MM.1S (cell line): ENCODE data around the gene COL2A1.

Experiments
- EZH2 ChIP-seq: fragments of 300-600 bp; sonication (generic); optimal IDR thresholded peaks from 2 replicates; pipeline ENCODE3; 2017; ENCODE audit warnings: low read depth, mild to moderate bottlenecking, antibody characterized with exemption, low read length, mixed read lengths
- TF ChIP-seq, protein P1 (sequence below): fragments of 300-600 bp; sonication (generic); IDR thresholded peaks from 2 replicates; pipeline ENCODE4 v1.5.1; 2016; ENCODE audit warnings: antibody characterized with exemption, low read length, mixed read lengths

DNA sequence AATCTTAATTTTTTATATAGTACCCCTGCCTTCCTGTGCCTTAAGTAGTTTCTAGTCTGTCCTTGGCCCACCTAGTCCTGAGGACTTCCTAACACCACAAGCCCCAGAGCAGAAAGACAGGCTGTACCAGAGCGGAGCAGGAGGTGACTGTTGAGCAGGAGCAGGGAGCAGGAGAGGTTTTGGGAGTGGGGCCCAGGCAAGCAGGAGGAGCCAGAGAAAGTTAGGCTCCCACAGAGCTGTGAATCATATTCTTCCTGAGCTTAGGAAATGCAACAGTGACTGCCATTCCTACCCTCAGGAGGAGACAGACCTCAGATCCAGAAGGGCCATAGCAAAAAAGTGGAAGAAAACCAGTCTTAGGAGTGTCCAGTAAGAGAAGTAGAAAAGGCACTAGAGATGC is 28.3 kb upstream of the COL2A1 start:
- TF ChIP-seq, protein P1, sequence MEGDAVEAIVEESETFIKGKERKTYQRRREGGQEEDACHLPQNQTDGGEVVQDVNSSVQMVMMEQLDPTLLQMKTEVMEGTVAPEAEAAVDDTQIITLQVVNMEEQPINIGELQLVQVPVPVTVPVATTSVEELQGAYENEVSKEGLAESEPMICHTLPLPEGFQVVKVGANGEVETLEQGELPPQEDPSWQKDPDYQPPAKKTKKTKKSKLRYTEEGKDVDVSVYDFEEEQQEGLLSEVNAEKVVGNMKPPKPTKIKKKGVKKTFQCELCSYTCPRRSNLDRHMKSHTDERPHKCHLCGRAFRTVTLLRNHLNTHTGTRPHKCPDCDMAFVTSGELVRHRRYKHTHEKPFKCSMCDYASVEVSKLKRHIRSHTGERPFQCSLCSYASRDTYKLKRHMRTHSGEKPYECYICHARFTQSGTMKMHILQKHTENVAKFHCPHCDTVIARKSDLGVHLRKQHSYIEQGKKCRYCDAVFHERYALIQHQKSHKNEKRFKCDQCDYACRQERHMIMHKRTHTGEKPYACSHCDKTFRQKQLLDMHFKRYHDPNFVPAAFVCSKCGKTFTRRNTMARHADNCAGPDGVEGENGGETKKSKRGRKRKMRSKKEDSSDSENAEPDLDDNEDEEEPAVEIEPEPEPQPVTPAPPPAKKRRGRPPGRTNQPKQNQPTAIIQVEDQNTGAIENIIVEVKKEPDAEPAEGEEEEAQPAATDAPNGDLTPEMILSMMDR = no peak
- TF ChIP-seq EZH2 = no peak
